ENCODE data around the gene SPRY1.

Gene SPRY1

DNA sequence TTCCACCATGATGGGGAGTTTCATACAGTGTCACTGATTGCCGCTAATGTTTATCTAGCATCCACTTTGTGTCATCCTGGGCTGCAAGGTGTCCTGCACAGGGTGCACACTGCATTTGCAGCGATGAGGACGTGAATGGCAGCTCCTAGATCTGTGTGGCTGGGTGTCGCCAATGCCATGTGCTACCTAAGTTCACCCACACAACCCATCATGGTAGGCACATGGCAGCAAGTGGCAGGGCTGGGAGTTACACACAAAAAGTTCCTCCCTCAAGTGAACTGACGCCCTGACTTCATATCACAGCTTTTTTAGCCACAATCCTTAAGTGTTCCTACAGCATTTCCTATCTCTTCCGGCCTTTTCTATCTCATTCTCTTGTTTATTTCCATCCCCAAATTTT is 45.9 kb upstream of the SPRY1 start:
- Histone ChIP-seq H3K9me3 (no peaks in the 10 kb centered on the region), H3K27me3 (no peaks in the 10 kb centered on the region), H3K4me1 (no peaks in the 10 kb centered on the region), H3K36me3 (no peaks in the 10 kb centered on the region), H3K4me3 (ENCODE audit: low read depth, low read length) (no peak overlapping the region)
- DNase-seq = no peak
- TF ChIP-seq, protein P1, sequence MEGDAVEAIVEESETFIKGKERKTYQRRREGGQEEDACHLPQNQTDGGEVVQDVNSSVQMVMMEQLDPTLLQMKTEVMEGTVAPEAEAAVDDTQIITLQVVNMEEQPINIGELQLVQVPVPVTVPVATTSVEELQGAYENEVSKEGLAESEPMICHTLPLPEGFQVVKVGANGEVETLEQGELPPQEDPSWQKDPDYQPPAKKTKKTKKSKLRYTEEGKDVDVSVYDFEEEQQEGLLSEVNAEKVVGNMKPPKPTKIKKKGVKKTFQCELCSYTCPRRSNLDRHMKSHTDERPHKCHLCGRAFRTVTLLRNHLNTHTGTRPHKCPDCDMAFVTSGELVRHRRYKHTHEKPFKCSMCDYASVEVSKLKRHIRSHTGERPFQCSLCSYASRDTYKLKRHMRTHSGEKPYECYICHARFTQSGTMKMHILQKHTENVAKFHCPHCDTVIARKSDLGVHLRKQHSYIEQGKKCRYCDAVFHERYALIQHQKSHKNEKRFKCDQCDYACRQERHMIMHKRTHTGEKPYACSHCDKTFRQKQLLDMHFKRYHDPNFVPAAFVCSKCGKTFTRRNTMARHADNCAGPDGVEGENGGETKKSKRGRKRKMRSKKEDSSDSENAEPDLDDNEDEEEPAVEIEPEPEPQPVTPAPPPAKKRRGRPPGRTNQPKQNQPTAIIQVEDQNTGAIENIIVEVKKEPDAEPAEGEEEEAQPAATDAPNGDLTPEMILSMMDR (IDR thresholded peaks at IDR 0.05; ENCODE audit: low read depth, low read length) = no peak

DNA sequence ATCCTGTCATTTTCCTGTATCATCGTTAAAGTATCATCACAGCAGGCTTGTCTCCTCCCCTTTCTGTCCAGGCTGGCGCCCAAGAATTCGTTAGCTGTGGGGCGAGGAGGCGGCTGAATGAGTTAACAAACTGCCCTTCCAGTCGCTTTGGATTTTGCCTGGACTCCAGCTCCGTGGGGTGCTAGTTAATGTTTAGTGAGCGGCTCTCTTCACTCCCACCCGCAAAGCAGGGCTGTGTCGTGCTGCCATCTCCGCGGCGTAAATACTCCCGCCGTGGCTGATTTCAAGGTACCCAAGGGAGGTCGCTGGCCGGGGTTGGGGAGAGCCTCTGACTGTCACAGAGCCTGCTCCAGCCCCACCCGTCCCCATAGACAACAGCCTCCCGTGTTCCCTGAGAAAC is 44.9 kb upstream of the SPRY1 start:
- Histone ChIP-seq H3K4me3 (ENCODE audit: low read depth, low read length) (no peak overlapping the region), H3K9me3 (no peaks in the 10 kb centered on the region), H3K27me3 (no peaks in the 10 kb centered on the region), H3K36me3 (no peaks in the 10 kb centered on the region), H3K4me1 (no peaks in the 10 kb centered on the region)
- TF ChIP-seq, protein P1 (IDR thresholded peaks at IDR 0.05; ENCODE audit: low read depth, low read length) = no peak
- no peak for DNase-seq

DNA sequence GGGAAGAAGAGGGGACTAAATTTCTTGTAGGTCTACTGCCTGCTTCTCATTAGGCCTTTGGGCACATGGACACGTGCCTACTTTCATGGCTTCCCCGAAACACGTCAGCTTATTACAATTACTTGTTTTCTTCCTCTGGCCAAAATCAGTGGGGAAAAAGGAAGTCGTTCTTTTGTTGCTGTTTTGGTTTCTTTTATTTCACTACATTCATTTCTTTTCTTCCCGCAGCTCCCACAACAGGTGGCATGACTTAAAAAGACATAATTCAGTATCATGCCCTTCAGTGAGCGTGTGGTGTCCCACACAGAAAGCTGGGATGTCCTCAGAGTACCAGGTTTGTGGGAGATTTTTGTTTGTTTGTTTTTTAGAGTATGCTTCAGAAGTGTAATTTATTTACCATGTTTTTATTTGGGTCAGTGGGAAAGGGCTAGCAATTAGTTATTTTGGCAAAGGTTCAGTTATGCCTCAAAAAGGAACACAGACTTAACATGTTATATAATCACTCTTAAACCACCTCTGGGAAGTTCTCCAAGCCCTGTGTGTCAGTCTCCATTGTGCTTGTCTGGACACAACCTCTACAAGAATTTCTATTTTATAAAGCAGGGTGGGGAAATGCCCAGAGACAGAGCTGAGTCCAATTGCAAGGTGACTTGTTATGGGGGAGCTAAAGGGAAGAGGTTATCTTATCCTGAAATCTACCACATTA is 44.2 kb upstream of the SPRY1 start:
- TF ChIP-seq, protein P1 (IDR thresholded peaks at IDR 0.05; ENCODE audit: low read depth, low read length) = no peak
- H3K4me1 ChIP-seq = no peaks in the 10 kb centered on the region
- H3K27me3 ChIP-seq = no peaks in the 10 kb centered on the region
- DNase-seq = no peak
- no peak overlapping the region for H3K4me3 ChIP-seq (ENCODE audit: low read depth, low read length)
- H3K36me3 ChIP-seq = no peaks in the 10 kb centered on the region
- H3K9me3 ChIP-seq = no peaks in the 10 kb centered on the region

DNA sequence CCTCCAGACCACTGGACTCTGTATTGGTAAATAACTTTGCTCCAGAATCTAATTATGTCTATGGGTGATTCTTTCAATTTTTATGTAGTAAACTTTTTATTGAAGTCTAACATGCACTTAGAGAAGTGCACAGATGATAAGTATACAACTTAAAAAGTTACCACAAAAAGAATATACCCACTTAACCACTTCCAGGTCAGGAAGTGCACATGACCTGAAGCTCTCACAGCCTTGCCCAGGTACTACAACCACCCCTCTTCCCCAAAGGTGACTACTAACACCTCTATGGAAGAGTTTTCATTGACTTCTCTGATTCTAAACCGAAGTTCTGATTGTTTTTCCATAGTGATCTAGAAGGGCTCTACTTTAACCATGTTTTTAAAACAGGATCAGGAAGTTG is 43.6 kb upstream of the SPRY1 start:
- Histone ChIP-seq H3K4me1 (no peaks in the 10 kb centered on the region), H3K4me3 (ENCODE audit: low read depth, low read length) (no peak overlapping the region), H3K27me3 (no peaks in the 10 kb centered on the region), H3K36me3 (no peaks in the 10 kb centered on the region), H3K9me3 (no peaks in the 10 kb centered on the region)
- no peak for DNase-seq
- TF ChIP-seq, protein P1 (IDR thresholded peaks at IDR 0.05; ENCODE audit: low read depth, low read length) = no peak

DNA sequence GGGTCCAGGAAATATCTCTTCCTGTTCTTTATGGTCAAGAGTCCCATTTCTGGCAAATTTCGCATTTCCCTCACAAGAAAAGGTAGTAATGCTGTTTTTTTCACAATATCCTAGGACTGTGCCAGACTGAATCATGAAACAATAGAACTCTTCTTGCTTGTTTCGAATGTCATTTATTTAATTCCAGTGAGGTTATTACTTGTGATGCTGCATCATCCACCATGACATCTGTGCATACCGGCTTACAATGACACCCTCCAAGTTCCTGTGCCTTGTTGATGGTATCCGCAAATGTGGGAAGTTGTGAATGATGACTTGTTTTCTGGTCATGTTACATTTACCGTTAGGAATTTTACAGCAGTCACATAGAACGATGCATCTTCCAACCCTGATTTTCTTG is 42.9 kb upstream of the SPRY1 start:
- Histone ChIP-seq H3K4me1 (no peaks in the 10 kb centered on the region), H3K4me3 (ENCODE audit: low read depth, low read length) (no peak overlapping the region), H3K27me3 (no peaks in the 10 kb centered on the region), H3K9me3 (no peaks in the 10 kb centered on the region), H3K36me3 (no peaks in the 10 kb centered on the region)
- TF ChIP-seq, protein P1 (IDR thresholded peaks at IDR 0.05; ENCODE audit: low read depth, low read length) = no peak
- DNase-seq = no peak

DNA sequence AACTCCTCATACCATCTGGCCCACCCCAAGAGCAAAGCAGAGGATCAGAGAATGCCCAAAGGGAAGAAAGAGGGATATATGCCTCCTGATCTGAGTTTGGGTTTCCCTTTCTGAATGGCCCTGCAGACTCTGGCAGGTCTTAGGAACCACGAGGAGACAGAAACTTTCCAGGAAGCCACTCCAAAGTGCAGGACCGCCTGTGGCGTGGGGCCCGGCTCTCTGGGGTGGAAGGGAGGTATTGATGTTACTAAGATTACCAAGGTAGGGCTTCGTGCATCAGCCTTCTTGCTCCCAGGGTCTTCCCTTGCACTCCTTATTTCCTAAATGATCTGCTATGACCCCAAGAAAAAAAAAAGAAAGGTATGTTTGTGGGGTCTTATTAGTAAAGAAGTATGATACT is 41.9 kb upstream of the SPRY1 start:
- no peak overlapping the region for H3K4me3 ChIP-seq (ENCODE audit: low read depth, low read length)
- H3K36me3 ChIP-seq = no peaks in the 10 kb centered on the region
- TF ChIP-seq, protein P1 (IDR thresholded peaks at IDR 0.05; ENCODE audit: low read depth, low read length) = no peak
- H3K27me3 ChIP-seq = no peaks in the 10 kb centered on the region
- H3K9me3 ChIP-seq = no peaks in the 10 kb centered on the region
- no peaks in the 10 kb centered on the region for H3K4me1 ChIP-seq
- no peak for DNase-seq
